Hepatocyte (in vitro differentiated cells): ENCODE results near the gene SLC2A5. TPM values are rescaled to one million over a fixed set of nuclear protein-coding genes. Genes with fewer than 3 reads are reported as not detected.
"Not testable (repeated sequence)": the region's sequence is repeated elsewhere in the genome, so short reads cannot be mapped to it uniquely, and the experiment has no call there.

Source experiments
- DNase-seq: peaks from one replicate; pipeline ENCODE4 v3.0.0-alpha.2; 2016; ENCODE audit warnings: low spot score
- H2AFZ ChIP-seq: fragments of 200-600 bp; sonication (generic); 2 replicates; pipeline ENCODE4 v1.6.0; 2016; ENCODE audit warnings: antibody characterized with exemption, mild to moderate bottlenecking
- H3K27ac ChIP-seq: fragments of 200-600 bp; sonication (generic); 2 replicates; pipeline ENCODE4 v1.5.1; 2016; ENCODE audit warnings: mild to moderate bottlenecking
- H3K27me3 ChIP-seq: fragments of 200-600 bp; sonication (generic); 2 replicates; pipeline ENCODE4 v1.6.1; 2016
- H3K36me3 ChIP-seq: fragments of 200-600 bp; sonication (generic); replicated peaks from 2 replicates; pipeline ENCODE4 v1.5.1; 2016; ENCODE audit warnings: low read depth; ENCODE audit not compliant: insufficient read depth
- H3K4me1 ChIP-seq: fragments of 200-600 bp; sonication (generic); 2 replicates; pipeline ENCODE4 v1.5.1; 2016; ENCODE audit warnings: mild to moderate bottlenecking, moderate library complexity; ENCODE audit not compliant: insufficient read depth
- H3K4me2 ChIP-seq: fragments of 200-600 bp; sonication (generic); 2 replicates; pipeline ENCODE4 v1.6.0; 2016
- H3K4me3 ChIP-seq: fragments of 200-600 bp; sonication (generic); 2 replicates; pipeline ENCODE4 v1.5.1; 2016; ENCODE audit warnings: mild to moderate bottlenecking
- H3K79me2 ChIP-seq: fragments of 200-600 bp; sonication (generic); 2 replicates; pipeline ENCODE4 v1.6.0; 2017; ENCODE audit warnings: mild to moderate bottlenecking
- H3K9me2 ChIP-seq: fragments of 200-600 bp; sonication (generic); replicated peaks from 2 replicates; pipeline ENCODE4 v1.6.0; 2017; ENCODE audit warnings: mild to moderate bottlenecking; ENCODE audit not compliant: insufficient read depth
- H3K9me3 ChIP-seq: fragments of 200-600 bp; sonication (generic); 2 replicates; pipeline ENCODE4 v1.5.1; 2016; ENCODE audit warnings: low read depth, mild to moderate bottlenecking
- H4K20me1 ChIP-seq: fragments of 200-600 bp; sonication (generic); 2 replicates; pipeline ENCODE4 v1.6.0; 2016; ENCODE audit warnings: mild to moderate bottlenecking; ENCODE audit not compliant: insufficient read depth, poor library complexity, severe bottlenecking
- EZH2 ChIP-seq: fragments of 200-600 bp; sonication (generic); IDR thresholded peaks from 2 replicates; pipeline ENCODE4 v1.6.1; 2016; ENCODE audit warnings: antibody characterized with exemption, mild to moderate bottlenecking, borderline replicate concordance
- EZH2phosphoT487 ChIP-seq: fragments of 200-600 bp; sonication (generic); IDR thresholded peaks from one replicate; pipeline ENCODE4 v1.6.1; 2018; ENCODE audit warnings: antibody characterized with exemption, mild to moderate bottlenecking, low read depth, moderate library complexity; ENCODE audit not compliant: unreplicated experiment, severe bottlenecking
- WGBS: methylation state at CpG from one replicate; pipeline ENCODE4 v1.1.6; 2016; ENCODE audit warnings: low lambda C conversion rate; ENCODE audit errors: missing lambda C conversion rate; 5-methylcytosine and 5-hydroxymethylcytosine counted together
- polyA plus RNA-seq: library from polyadenylated mRNA; unstranded; fragments of >200 nt; fragmentation: Nextera tagmentation; extraction: Ambion mirVana; gene quantifications from 2 replicates; pipeline ENCODE4 v1.2.1, GENCODE V29; 2016
- total RNA-seq: library from RNA; depleted of rRNA; stranded (reverse); fragments of >200 nt; gene quantifications from 2 replicates; pipeline ENCODE4 v1.2.3, GENCODE V29; 2014
- TF ChIP-seq, protein P1 (sequence below): fragments of 200-600 bp; sonication (generic); IDR thresholded peaks from 2 replicates; pipeline ENCODE4 v1.5.1; 2016; ENCODE audit warnings: antibody characterized with exemption, mild to moderate bottlenecking; ENCODE audit not compliant: poor library complexity

Gene SLC2A5
- total and polyA plus RNA-seq, 2 experiments from 2014 or later, result 7.2 to 8.2 TPM

DNA sequence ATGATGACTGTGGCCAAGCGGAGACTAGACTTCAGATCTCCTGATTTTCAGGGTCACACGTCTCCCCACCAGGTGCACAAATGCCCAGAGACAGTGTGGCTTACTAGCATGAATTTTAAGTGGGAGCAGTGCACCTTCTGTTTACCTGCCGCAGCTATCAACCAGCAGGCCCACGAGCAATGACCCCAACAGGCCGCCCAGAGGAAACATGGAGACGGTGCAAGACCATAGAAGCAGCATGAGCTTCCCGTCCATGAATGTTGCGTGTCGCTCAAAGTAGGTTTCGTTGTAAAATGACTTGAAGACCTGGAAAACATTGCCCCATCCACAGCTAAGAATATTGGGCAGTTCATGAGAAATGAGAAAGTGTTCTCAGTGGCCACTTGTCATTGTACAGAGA lies 46.7 kb downstream of the SLC2A5 start:
- Histone ChIP-seq H2AFZ (no peak overlapping the region), H3K27me3 (no peaks in the 10 kb centered on the region), H3K4me2 (no peak overlapping the region), H3K9me2 (no peaks in the 10 kb centered on the region), H3K27ac (peak overlapping the region; percentile 74), H3K4me3 (no peak overlapping the region), H3K36me3 (no peaks in the 10 kb centered on the region), H3K9me3 (no peaks in the 10 kb centered on the region), H3K4me1 (peaks cover 13% of the 10 kb centered on the region), H4K20me1 (no peaks in the 10 kb centered on the region), H3K79me2 (no peaks in the 10 kb centered on the region)
- TF ChIP-seq, protein P1, sequence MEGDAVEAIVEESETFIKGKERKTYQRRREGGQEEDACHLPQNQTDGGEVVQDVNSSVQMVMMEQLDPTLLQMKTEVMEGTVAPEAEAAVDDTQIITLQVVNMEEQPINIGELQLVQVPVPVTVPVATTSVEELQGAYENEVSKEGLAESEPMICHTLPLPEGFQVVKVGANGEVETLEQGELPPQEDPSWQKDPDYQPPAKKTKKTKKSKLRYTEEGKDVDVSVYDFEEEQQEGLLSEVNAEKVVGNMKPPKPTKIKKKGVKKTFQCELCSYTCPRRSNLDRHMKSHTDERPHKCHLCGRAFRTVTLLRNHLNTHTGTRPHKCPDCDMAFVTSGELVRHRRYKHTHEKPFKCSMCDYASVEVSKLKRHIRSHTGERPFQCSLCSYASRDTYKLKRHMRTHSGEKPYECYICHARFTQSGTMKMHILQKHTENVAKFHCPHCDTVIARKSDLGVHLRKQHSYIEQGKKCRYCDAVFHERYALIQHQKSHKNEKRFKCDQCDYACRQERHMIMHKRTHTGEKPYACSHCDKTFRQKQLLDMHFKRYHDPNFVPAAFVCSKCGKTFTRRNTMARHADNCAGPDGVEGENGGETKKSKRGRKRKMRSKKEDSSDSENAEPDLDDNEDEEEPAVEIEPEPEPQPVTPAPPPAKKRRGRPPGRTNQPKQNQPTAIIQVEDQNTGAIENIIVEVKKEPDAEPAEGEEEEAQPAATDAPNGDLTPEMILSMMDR, result no peak
- no peak for DNase-seq
- 89% methylated on average over 10 of the region's 10 CpGs for WGBS

DNA sequence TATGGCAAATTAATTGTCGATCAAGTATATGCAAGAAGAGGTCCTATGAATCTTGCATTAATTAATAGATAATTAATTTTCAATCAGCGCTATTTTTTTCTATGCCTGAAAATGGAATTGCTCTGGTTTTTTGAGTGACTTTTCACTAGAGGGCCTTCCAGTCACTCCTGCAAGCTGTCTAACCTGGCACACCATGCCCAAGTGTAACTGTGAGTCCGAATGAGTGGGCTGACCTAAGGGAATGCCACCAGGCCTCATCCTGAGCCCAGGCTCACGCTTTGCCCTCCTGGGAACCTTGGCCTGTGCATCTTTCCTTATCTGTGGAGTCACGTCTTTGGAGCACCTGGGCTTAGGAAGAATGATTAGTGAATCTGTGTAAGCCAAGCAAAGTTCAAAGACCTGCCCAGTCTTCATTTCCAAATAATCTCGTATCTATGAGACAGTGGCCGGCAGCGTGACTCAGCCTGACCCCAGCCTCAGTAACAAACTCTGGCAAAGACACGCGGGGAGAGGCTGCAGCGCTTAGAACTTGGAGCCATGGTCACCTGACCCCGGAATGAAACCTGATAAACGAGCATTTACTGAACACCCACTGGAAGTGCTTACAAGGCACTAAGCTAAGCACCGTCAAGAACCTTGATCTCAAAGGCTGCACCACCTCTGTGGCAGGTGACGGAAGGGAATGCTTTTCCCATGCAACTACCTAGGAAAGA lies 47.3 kb downstream of the SLC2A5 start:
- not testable (repeated sequence) for H3K36me3 ChIP-seq, H3K9me3 ChIP-seq, DNase-seq, H3K9me2 ChIP-seq, H2AFZ ChIP-seq, H3K4me3 ChIP-seq, H3K79me2 ChIP-seq, H3K4me2 ChIP-seq, H3K27me3 ChIP-seq, H4K20me1 ChIP-seq
- H3K27ac ChIP-seq, result peak overlapping the region; percentile 74
- WGBS, result 55% methylated on average over 15 of the region's 15 CpGs
- peaks cover 13% of the 10 kb centered on the region for H3K4me1 ChIP-seq

- Histone ChIP-seq H4K20me1 (no peaks in the 10 kb centered on the region), H3K9me2 (no peaks in the 10 kb centered on the region)
- TF ChIP-seq EZH2phosphoT487, result no peak
- TF ChIP-seq, protein P1, result no peak
- TF ChIP-seq EZH2, result no peak
Observed at GRCh38 chr1:9020305-9020704, 49.1 kb downstream of the SLC2A5 start.

DNA sequence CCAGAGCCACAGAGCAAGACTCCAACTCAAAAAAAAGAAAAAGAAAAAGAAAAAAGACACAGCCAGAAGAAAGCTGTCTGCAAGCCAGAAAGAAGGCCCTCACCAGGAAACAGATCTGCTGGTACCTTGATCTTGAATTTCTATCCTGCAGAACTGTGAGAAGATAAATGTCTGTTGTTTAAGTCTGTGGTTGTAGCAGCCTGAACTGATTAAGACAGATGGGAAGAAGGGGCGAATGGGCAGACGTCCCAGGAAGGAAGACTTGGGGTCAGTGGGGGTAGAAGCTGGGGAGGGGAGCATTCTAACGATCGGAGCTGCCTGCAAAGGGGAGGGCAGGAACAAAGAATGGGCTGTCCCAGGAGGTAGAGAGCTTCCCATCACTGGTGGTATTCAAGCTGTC lies 49.5 kb downstream of the SLC2A5 start:
- Histone ChIP-seq H2AFZ (no peak overlapping the region), H3K4me3 (no peak overlapping the region), H3K79me2 (no peaks in the 10 kb centered on the region), H3K4me1 (peaks cover 9% of the 10 kb centered on the region), H4K20me1 (no peaks in the 10 kb centered on the region), H3K9me2 (no peaks in the 10 kb centered on the region), H3K4me2 (no peak overlapping the region), H3K27me3 (no peaks in the 10 kb centered on the region), H3K36me3 (no peaks in the 10 kb centered on the region), H3K9me3 (no peaks in the 10 kb centered on the region), H3K27ac (no peak overlapping the region)
- no peak for DNase-seq
- 56% methylated on average over 4 of the region's 4 CpGs for WGBS
- no peak for TF ChIP-seq EZH2phosphoT487
- TF ChIP-seq, protein P1, result no peak

More at GRCh38 chr1:9020305-9020704, 49.1 kb downstream of the SLC2A5 start:
- H3K79me2 ChIP-seq, result no peaks in the 10 kb centered on the region
- no peak overlapping the region for H3K4me3 ChIP-seq
- no peaks in the 10 kb centered on the region for H3K36me3 ChIP-seq
- peaks cover 9% of the 10 kb centered on the region for H3K4me1 ChIP-seq
- H3K27ac ChIP-seq, result no peak overlapping the region
- H2AFZ ChIP-seq, result no peak overlapping the region
- DNase-seq, result no peak
- no peaks in the 10 kb centered on the region for H3K9me3 ChIP-seq
- no peak overlapping the region for H3K4me2 ChIP-seq
- WGBS, result 87% methylated on average over 6 of the region's 6 CpGs
- no peaks in the 10 kb centered on the region for H3K27me3 ChIP-seq
